ENCODE results near the gene PRSS33. TPM values are rescaled to one million over a fixed set of nuclear protein-coding genes. Genes with fewer than 3 reads are reported as not detected.

The PRSS33 gene
- polyA plus RNA-seq, 1 of the 3 experiments (the other 2 are of a cell fraction) = not detected

DNA sequence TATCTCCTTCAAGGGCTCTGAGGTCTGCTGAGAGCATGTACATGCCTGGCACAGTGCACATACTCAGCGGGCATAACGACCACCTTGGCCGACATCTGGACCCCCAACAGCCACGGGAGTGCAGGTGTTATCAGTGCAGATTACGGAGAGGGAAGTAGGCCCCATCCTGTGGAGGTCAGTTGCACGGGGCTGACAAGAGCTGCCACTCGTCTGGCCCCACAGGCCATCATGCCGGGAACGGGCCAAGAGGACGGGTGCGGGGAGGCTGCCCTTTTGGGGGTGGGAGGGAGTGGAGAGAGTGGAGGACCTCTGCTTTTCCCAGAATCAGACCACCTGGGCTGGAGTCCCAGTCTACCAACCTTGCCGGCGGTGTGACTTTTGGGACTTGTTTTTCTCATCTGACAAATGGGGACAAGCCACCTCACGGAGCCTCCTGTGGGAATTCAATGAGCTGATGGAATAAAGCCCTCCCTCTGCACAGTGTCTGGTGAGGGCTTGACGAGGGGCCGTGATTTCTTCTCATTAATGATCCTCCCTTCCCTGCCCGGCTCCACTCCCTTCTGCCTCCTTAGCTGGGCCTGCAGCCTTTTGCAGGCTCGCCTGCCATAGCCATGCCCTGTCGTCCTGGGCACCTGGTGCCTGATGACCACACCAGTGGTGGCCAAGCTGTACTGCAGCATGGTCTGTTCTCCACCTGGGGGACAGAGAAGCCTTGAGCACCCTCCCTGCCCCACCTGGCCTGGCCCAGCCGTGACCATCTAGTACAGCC lies 4.6 kb downstream of the PRSS33 start:
- H3K4me2 ChIP-seq = no peak overlapping the region
- POLR2A ChIA-PET = no interaction called here
- DNase-seq = no peak
- TF ChIP-seq, protein P1, sequence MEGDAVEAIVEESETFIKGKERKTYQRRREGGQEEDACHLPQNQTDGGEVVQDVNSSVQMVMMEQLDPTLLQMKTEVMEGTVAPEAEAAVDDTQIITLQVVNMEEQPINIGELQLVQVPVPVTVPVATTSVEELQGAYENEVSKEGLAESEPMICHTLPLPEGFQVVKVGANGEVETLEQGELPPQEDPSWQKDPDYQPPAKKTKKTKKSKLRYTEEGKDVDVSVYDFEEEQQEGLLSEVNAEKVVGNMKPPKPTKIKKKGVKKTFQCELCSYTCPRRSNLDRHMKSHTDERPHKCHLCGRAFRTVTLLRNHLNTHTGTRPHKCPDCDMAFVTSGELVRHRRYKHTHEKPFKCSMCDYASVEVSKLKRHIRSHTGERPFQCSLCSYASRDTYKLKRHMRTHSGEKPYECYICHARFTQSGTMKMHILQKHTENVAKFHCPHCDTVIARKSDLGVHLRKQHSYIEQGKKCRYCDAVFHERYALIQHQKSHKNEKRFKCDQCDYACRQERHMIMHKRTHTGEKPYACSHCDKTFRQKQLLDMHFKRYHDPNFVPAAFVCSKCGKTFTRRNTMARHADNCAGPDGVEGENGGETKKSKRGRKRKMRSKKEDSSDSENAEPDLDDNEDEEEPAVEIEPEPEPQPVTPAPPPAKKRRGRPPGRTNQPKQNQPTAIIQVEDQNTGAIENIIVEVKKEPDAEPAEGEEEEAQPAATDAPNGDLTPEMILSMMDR (IDR thresholded peaks at IDR 0.05) = no peak
- TF ChIP-seq CHD2 (IDR thresholded peaks at IDR 0.05; ENCODE audit: low read length, partially characterized antibody) = no peak
- no peak for TF ChIP-seq FOXM1 (IDR thresholded peaks at IDR 0.05; ENCODE audit: low read depth)
- TF ChIP-seq MXI1 (IDR thresholded peaks at IDR 0.05; ENCODE audit: low read depth, low read length) = no peak
- no peak for TF ChIP-seq RCOR1 (IDR thresholded peaks at IDR 0.05; ENCODE audit: low read length)
- TF ChIP-seq SMC3 (IDR thresholded peaks at IDR 0.05; ENCODE audit: low read depth, low read length) = no peak
- no peak for TF ChIP-seq ELF1 (IDR thresholded peaks at IDR 0.05)
- TF ChIP-seq MEF2A (IDR thresholded peaks at IDR 0.05; ENCODE audit: borderline replicate concordance, low read depth) = no peak
- TF ChIP-seq, protein P2, sequence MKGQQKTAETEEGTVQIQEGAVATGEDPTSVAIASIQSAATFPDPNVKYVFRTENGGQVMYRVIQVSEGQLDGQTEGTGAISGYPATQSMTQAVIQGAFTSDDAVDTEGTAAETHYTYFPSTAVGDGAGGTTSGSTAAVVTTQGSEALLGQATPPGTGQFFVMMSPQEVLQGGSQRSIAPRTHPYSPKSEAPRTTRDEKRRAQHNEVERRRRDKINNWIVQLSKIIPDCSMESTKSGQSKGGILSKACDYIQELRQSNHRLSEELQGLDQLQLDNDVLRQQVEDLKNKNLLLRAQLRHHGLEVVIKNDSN (IDR thresholded peaks at IDR 0.05; ENCODE audit: borderline replicate concordance, low read depth) = no peak
- TF ChIP-seq, protein P3, sequence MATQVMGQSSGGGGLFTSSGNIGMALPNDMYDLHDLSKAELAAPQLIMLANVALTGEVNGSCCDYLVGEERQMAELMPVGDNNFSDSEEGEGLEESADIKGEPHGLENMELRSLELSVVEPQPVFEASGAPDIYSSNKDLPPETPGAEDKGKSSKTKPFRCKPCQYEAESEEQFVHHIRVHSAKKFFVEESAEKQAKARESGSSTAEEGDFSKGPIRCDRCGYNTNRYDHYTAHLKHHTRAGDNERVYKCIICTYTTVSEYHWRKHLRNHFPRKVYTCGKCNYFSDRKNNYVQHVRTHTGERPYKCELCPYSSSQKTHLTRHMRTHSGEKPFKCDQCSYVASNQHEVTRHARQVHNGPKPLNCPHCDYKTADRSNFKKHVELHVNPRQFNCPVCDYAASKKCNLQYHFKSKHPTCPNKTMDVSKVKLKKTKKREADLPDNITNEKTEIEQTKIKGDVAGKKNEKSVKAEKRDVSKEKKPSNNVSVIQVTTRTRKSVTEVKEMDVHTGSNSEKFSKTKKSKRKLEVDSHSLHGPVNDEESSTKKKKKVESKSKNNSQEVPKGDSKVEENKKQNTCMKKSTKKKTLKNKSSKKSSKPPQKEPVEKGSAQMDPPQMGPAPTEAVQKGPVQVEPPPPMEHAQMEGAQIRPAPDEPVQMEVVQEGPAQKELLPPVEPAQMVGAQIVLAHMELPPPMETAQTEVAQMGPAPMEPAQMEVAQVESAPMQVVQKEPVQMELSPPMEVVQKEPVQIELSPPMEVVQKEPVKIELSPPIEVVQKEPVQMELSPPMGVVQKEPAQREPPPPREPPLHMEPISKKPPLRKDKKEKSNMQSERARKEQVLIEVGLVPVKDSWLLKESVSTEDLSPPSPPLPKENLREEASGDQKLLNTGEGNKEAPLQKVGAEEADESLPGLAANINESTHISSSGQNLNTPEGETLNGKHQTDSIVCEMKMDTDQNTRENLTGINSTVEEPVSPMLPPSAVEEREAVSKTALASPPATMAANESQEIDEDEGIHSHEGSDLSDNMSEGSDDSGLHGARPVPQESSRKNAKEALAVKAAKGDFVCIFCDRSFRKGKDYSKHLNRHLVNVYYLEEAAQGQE (IDR thresholded peaks at IDR 0.05; ENCODE audit: low read depth, low read length) = no peak
- no peak for TF ChIP-seq JUND (IDR thresholded peaks at IDR 0.05)
- TF ChIP-seq, protein P4, sequence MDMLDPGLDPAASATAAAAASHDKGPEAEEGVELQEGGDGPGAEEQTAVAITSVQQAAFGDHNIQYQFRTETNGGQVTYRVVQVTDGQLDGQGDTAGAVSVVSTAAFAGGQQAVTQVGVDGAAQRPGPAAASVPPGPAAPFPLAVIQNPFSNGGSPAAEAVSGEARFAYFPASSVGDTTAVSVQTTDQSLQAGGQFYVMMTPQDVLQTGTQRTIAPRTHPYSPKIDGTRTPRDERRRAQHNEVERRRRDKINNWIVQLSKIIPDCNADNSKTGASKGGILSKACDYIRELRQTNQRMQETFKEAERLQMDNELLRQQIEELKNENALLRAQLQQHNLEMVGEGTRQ (IDR thresholded peaks at IDR 0.05; ENCODE audit: borderline replicate concordance, low read depth, low read length) = no peak
- no peak for TF ChIP-seq RFX5 (IDR thresholded peaks at IDR 0.05; ENCODE audit: low read length)
- TF ChIP-seq, protein P5, sequence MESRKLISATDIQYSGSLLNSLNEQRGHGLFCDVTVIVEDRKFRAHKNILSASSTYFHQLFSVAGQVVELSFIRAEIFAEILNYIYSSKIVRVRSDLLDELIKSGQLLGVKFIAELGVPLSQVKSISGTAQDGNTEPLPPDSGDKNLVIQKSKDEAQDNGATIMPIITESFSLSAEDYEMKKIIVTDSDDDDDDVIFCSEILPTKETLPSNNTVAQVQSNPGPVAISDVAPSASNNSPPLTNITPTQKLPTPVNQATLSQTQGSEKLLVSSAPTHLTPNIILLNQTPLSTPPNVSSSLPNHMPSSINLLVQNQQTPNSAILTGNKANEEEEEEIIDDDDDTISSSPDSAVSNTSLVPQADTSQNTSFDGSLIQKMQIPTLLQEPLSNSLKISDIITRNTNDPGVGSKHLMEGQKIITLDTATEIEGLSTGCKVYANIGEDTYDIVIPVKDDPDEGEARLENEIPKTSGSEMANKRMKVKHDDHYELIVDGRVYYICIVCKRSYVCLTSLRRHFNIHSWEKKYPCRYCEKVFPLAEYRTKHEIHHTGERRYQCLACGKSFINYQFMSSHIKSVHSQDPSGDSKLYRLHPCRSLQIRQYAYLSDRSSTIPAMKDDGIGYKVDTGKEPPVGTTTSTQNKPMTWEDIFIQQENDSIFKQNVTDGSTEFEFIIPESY (IDR thresholded peaks at IDR 0.05; ENCODE audit: borderline replicate concordance, low read depth) = no peak
- TF ChIP-seq TAF1 (IDR thresholded peaks at IDR 0.05; ENCODE audit: borderline replicate concordance, low read depth, low read length) = no peak
- TF ChIP-seq, protein P6, sequence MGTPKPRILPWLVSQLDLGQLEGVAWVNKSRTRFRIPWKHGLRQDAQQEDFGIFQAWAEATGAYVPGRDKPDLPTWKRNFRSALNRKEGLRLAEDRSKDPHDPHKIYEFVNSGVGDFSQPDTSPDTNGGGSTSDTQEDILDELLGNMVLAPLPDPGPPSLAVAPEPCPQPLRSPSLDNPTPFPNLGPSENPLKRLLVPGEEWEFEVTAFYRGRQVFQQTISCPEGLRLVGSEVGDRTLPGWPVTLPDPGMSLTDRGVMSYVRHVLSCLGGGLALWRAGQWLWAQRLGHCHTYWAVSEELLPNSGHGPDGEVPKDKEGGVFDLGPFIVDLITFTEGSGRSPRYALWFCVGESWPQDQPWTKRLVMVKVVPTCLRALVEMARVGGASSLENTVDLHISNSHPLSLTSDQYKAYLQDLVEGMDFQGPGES (IDR thresholded peaks at IDR 0.05; ENCODE audit: low read depth, low read length) = no peak
- no peak for TF ChIP-seq FOXJ3 (CRISPR knock-in tag; IDR thresholded peaks at IDR 0.05)
- TF ChIP-seq RAD21 (IDR thresholded peaks at IDR 0.05; ENCODE audit: low read length) = no peak
- TF ChIP-seq RXRA (IDR thresholded peaks at IDR 0.05; ENCODE audit: borderline replicate concordance, low read depth) = no peak
- no peak for TF ChIP-seq FOSL2 (IDR thresholded peaks at IDR 0.05; ENCODE audit: borderline replicate concordance, low read depth)
- no peaks in the 10 kb centered on the region for H3K36me3 ChIP-seq (replicated peaks in 1 of 2; ENCODE audit: control insufficient read depth in 1 of 2, insufficient read depth in 2 of 2, low read length in 1 of 2)
- H3K4me1 ChIP-seq (ENCODE audit: control insufficient read depth in 1 of 2, insufficient read depth in 2 of 2, low read depth in 1 of 2, low read length in 1 of 2) = peaks cover 8 to 13% of the 10 kb centered on the region in 2 experiments; a peak in 2 of 4 replicates
- H3K9ac ChIP-seq = no peak overlapping the region
- H3K9me2 ChIP-seq = no peaks in the 10 kb centered on the region
- H3K79me2 ChIP-seq (ENCODE audit: insufficient read depth) = peaks cover 10% of the 10 kb centered on the region
- 85% methylated on average over 12 of the region's 20 CpGs for WGBS (ENCODE audit: low lambda C conversion rate)
- H4K20me1 ChIP-seq (ENCODE audit: insufficient read depth) = no peaks in the 10 kb centered on the region
- H2AFZ ChIP-seq (ENCODE audit: low read depth) = no peak overlapping the region
- CTCF ChIA-PET = interaction anchor here (0.8 to 1.1 kb wide), 4 partner anchors 15 to 85 kb away, joined by 3 to 4 read pairs (median 4); no protein-coding TSS in a partner anchor
- H3K9me3 ChIP-seq = no peaks in the 10 kb centered on the region
- H3K4me3 ChIP-seq (ENCODE audit: low read depth in 2 of 2, low read length in 1 of 2) = no peak overlapping the region
- H3K27ac ChIP-seq (ENCODE audit: low read depth in 2 of 2, low read length in 1 of 2) = no peak overlapping the region
- no peaks in the 10 kb centered on the region for H3K27me3 ChIP-seq (ENCODE audit: insufficient read depth)
- no peaks in the 10 kb centered on the region for H3F3A ChIP-seq (replicated peaks; ENCODE audit: insufficient read depth)

All from SK-N-SH (cell line).